Right atrium auricular region (tissue), 2 donors: ENCODE measurements around the gene RPL7L1. TPM values are rescaled to one million over a fixed set of nuclear protein-coding genes. Genes with fewer than 3 reads are reported as not detected.
"Not testable (repeated sequence)": the region's sequence is repeated elsewhere in the genome, so short reads cannot be mapped to it uniquely, and the experiment has no call there.

Source experiments
- DNase-seq: peaks from one replicate; pipeline ENCODE4 v3.0.0-alpha.2; 2019; ENCODE audit warnings: low spot score
- H3K27ac ChIP-seq, 2 donors: fragments of 200-600 bp; sonication (generic); 1 replicate in 1 of 2; 2 replicates in 1 of 2; pipeline ENCODE4 v1.5.1; 2016 to 2019
- H3K27me3 ChIP-seq, 2 donors: fragments of 200-600 bp; sonication (generic); one replicate each; pipeline versions ENCODE4 v1.5.1 to v1.6.0; 2017 to 2019
- H3K36me3 ChIP-seq: fragments of 200-600 bp; sonication (generic); one replicate; pipeline ENCODE4 v1.5.1; 2016
- H3K4me1 ChIP-seq, 2 donors: fragments of 200-600 bp; sonication (generic); one replicate each; pipeline versions ENCODE4 v1.5.1 to v1.6.0; 2017 to 2019
- H3K4me3 ChIP-seq, 2 donors: fragments of 200-600 bp; sonication (generic); 1 replicate in 1 of 2; 2 replicates in 1 of 2; pipeline ENCODE4 v1.5.1; 2017 to 2019; ENCODE audit warnings: mild to moderate bottlenecking in 1 of 2, moderate library complexity in 1 of 2
- H3K9me3 ChIP-seq, 2 donors: fragments of 200-600 bp; sonication (generic); one replicate each; pipeline ENCODE4 v1.5.1; 2019
- CTCF ChIP-seq, 2 donors: fragments of 200-600 bp; sonication (generic); IDR thresholded peaks; one replicate each; pipeline ENCODE4 v1.5.1; 2019; ENCODE audit warnings: antibody characterized with exemption in 2 of 2
- total RNA-seq, 2 donors: library from RNA; depleted of rRNA; stranded (reverse); fragments of >200 nt; gene quantifications; one replicate each; pipeline ENCODE4 v1.1.0, GENCODE V29; 2016

The RPL7L1 gene
- total RNA-seq, 2 donors from 2014 or later: 63.3 to 66.7 TPM

GRCh38 chr6:42885702-42886101 is 6.3 kb downstream of the RPL7L1 start:
- Histone ChIP-seq H3K27me3 (no peaks in the 10 kb centered on the region), H3K9me3 (no peaks in the 10 kb centered on the region), H3K36me3 (peaks cover 50% of the 10 kb centered on the region), H3K4me1 (peaks cover 0 to 15% of the 10 kb centered on the region in 2 donors), H3K4me3 (no peak overlapping the region), H3K27ac (no peak overlapping the region)
- no peak for DNase-seq
- no peak for TF ChIP-seq CTCF (IDR thresholded peaks at IDR 0.05)

- H3K27ac ChIP-seq: not testable (repeated sequence)
- peaks cover 37% of the 10 kb centered on the region for H3K36me3 ChIP-seq
- peaks cover 0 to 14% of the 10 kb centered on the region in 2 donors for H3K4me1 ChIP-seq
These were observed 8.8 kb downstream of the RPL7L1 start for GRCh38 chr6:42888201-42888600.

GRCh38 chr6:42889815-42890214 is 10.4 kb downstream of the RPL7L1 start:
- Histone ChIP-seq H3K36me3 (peaks cover 21% of the 10 kb centered on the region), H3K27ac (peak overlapping the region; percentile 85 to 92), H3K27me3 (no peaks in the 10 kb centered on the region), H3K4me3 (peak overlapping the region in 1 of 2 donors; percentile 82), H3K9me3 (no peaks in the 10 kb centered on the region), H3K4me1 (peaks cover 0 to 27% of the 10 kb centered on the region in 2 donors)
- DNase-seq: no peak
- no peak for TF ChIP-seq CTCF (IDR thresholded peaks at IDR 0.05)

More at GRCh38 chr6:42888201-42888600, 8.8 kb downstream of the RPL7L1 start:
- not testable (repeated sequence) for DNase-seq, H3K4me3 ChIP-seq, H3K9me3 ChIP-seq, H3K27me3 ChIP-seq

- no peak for TF ChIP-seq CTCF (IDR thresholded peaks at IDR 0.05)
- peaks cover 13% of the 10 kb centered on the region for H3K36me3 ChIP-seq
- peak; percentile 91 for DNase-seq
- H3K9me3 ChIP-seq: no peaks in the 10 kb centered on the region
- no peaks in the 10 kb centered on the region for H3K27me3 ChIP-seq
- peak overlapping the region; percentile 82 to 86 for H3K4me3 ChIP-seq
- H3K27ac ChIP-seq: peak overlapping the region; percentile 85 to 92
- H3K4me1 ChIP-seq: peaks cover 0 to 27% of the 10 kb centered on the region in 2 donors
These were observed 11.1 kb downstream of the RPL7L1 start for GRCh38 chr6:42890311-42891198.

- Histone ChIP-seq H3K9me3 (no peaks in the 10 kb centered on the region), H3K4me3 (peak overlapping the region; percentile 82 to 86), H3K36me3 (peaks cover 6% of the 10 kb centered on the region), H3K27me3 (no peaks in the 10 kb centered on the region), H3K27ac (peak overlapping the region; percentile 85 to 92), H3K4me1 (peaks cover 0 to 27% of the 10 kb centered on the region in 2 donors)
- no peak for TF ChIP-seq CTCF (IDR thresholded peaks at IDR 0.05)
- no peak for DNase-seq
These were observed 11.8 kb downstream of the RPL7L1 start for GRCh38 chr6:42891199-42891722.

GRCh38 chr6:42894041-42894828 is 14.8 kb downstream of the RPL7L1 start:
- peak overlapping the region; percentile 60 to 92 for H3K27ac ChIP-seq
- not testable (repeated sequence) for H3K4me3 ChIP-seq, H3K27me3 ChIP-seq, H3K9me3 ChIP-seq, DNase-seq, H3K36me3 ChIP-seq
- peaks cover 0 to 34% of the 10 kb centered on the region in 2 donors for H3K4me1 ChIP-seq
